H7 (cell line): ENCODE results near the gene TAS2R9. TPM values are rescaled to one million over a fixed set of nuclear protein-coding genes. Genes with fewer than 3 reads are reported as not detected.

Source experiments
- DNase-seq: peaks from one replicate; pipeline ENCODE4 v3.0.0; 2012
- H3K27me3 ChIP-seq: 2 replicates; pipeline ENCODE4 v1.6.0; 2011; ENCODE audit warnings: mild to moderate bottlenecking, low read length; ENCODE audit not compliant: control insufficient read depth, insufficient read depth
- H3K36me3 ChIP-seq: replicated peaks from 2 replicates; pipeline ENCODE4 v1.5.1; 2011; ENCODE audit warnings: low read length; ENCODE audit not compliant: control insufficient read depth, insufficient read depth
- H3K4me3 ChIP-seq: 2 replicates; pipeline ENCODE4 v1.5.1; 2011; ENCODE audit warnings: low read depth, mild to moderate bottlenecking, control low read depth, low read length, moderate library complexity; ENCODE audit not compliant: insufficient read depth
- total RNA-seq: library from RNA; depleted of rRNA; stranded (reverse); fragments of >200 nt; shearing (Covaris generic); gene quantifications from 2 replicates; pipeline ENCODE4 v1.2.3, GENCODE V29; 2014; rRNA removed

The TAS2R9 gene
- not detected in 2 replicates for total RNA-seq

GRCh38 chr12:10810068-10810467 is at the start of gene TAS2R9:
TSS of gene TAS2R9 (minus strand) at chr12:10810168. CDS start at chr12:10810075, 93 bp downstream.
- DNase-seq = no peak
- no peak within 1 kb of the TSS for H3K4me3 ChIP-seq
- H3K36me3 ChIP-seq = no peaks in the 10 kb centered on the region
- no peaks in the 10 kb centered on the region for H3K27me3 ChIP-seq

DNA sequence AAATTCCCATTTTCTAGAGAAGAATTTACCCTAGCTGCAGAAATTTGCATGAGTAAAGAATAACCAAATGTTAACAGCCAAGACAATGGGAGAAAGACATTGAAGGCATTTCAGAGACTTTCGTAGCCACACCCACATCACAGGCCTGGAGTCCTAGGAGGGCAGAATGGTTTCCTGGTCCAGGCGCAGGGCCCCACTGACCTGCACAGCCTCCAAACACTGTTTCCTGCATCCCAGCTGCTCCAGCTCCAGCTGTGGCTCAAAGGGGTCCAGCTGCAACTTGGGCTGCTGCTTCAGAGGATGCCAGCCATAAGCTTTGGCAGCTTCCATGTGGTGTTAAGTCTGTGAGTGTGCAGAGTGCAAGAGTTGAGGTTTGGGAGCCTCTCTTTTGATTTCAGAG is 45.8 kb upstream of the TAS2R9 start:
- Histone ChIP-seq H3K27me3 (no peaks in the 10 kb centered on the region), H3K4me3 (no peak overlapping the region), H3K36me3 (no peaks in the 10 kb centered on the region)
- DNase-seq = no peak

DNA sequence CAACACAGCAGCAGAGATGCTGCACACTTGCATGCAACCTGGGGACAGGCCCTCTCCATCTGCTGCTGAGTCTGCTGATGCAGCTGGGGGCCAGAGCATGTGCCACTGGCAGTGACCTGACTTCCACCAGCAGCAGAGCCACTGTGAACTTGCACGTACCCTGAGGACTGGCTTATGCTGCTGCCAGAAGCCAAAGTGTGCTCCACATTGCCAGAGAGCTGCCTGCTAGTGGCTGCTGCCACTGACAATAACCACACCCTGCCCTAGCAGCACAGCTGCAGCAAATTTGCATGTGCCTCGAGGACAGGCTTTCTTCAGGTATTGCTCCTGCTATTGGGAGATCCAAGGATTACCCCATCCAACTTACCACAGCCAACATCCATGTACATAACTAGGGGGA is 43.8 kb upstream of the TAS2R9 start:
- H3K36me3 ChIP-seq = no peaks in the 10 kb centered on the region
- no peak for DNase-seq
- no peak overlapping the region for H3K4me3 ChIP-seq
- no peaks in the 10 kb centered on the region for H3K27me3 ChIP-seq

DNA sequence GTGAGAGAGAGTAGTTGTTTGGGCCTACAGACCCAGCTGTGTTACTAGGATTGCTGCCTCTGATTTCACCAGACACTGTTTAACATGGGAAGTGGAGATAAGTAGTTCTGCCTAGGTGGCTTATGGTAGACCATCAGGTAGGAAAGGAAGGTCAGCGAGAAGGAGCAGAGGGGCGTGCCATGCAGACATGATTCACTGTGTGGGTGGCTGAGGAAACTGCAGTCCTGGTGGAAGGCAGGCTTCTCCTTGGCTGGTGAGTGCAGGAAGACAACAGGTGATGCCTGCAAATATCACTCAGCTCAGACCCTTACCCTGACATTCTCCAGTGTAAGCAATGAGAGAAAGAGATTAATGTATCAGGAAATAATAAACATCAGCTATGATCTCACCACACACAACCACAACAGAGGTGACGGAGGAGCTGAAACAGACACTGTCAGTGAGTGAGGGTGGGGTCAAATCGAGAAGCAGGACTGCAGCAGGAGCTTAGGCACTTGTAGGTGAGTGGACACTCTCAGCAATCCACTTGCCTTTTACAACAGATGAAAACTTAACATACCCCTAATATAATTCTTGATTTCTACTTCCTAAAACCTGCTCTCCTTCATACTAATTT is 41.4 kb upstream of the TAS2R9 start:
- DNase-seq = no peak
- Histone ChIP-seq H3K4me3 (no peak overlapping the region), H3K27me3 (no peaks in the 10 kb centered on the region), H3K36me3 (no peaks in the 10 kb centered on the region)

GRCh38 chr12:10849425-10849878 is 39.5 kb upstream of the TAS2R9 start, which contains the start of gene PRR4:
TSS of gene PRR4 (minus strand) at chr12:10849475. CDS start at chr12:10849437, 38 bp downstream.
- DNase-seq = no peak
- Histone ChIP-seq H3K27me3 (no peaks in the 10 kb centered on the region), H3K4me3 (no peak within 1 kb of the TSS), H3K36me3 (no peaks in the 10 kb centered on the region)

- no peaks in the 10 kb centered on the region for H3K27me3 ChIP-seq
- no peak overlapping the region for H3K4me3 ChIP-seq
- DNase-seq = no peak
- H3K36me3 ChIP-seq = no peaks in the 10 kb centered on the region
Observed at GRCh38 chr12:10847744-10848143, 37.8 kb upstream of the TAS2R9 start.

GRCh38 chr12:10842862-10843261 is 32.9 kb upstream of the TAS2R9 start:
- Histone ChIP-seq H3K4me3 (no peak overlapping the region), H3K36me3 (no peaks in the 10 kb centered on the region), H3K27me3 (no peaks in the 10 kb centered on the region)
- no peak for DNase-seq

GRCh38 chr12:10838461-10838860 is 28.5 kb upstream of the TAS2R9 start:
- Histone ChIP-seq H3K27me3 (no peaks in the 10 kb centered on the region), H3K4me3 (no peak overlapping the region), H3K36me3 (no peaks in the 10 kb centered on the region)
- no peak for DNase-seq

DNA sequence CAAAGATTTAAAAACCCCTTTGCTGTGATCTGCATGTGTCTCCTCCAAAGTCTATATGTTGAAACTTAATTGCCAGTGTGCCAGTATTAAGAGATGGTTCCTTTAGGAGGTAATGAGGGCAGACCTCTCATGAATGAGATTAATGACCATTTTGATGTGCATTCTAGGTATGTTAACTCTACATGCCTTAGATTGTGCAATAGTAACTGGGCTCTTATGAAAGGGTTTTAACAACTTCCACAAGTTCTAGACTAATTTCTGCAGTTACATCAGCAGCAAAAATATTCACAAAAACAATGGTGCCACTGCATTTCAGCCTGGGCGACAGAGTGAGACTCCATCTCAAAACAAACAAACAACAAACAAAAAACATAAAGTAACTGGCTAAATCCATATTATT is 20.0 kb upstream of the TAS2R9 start:
- DNase-seq = no peak
- H3K27me3 ChIP-seq = no peaks in the 10 kb centered on the region
- no peak overlapping the region for H3K4me3 ChIP-seq
- no peaks in the 10 kb centered on the region for H3K36me3 ChIP-seq

GRCh38 chr12:10826258-10826657 is 16.3 kb upstream of the TAS2R9 start, which contains the start of gene TAS2R10:
TSS of gene TAS2R10 (minus strand) at chr12:10826358. CDS start at chr12:10826269, 89 bp downstream.
- no peak for DNase-seq
- Histone ChIP-seq H3K4me3 (no peak within 1 kb of the TSS), H3K36me3 (no peaks in the 10 kb centered on the region), H3K27me3 (no peaks in the 10 kb centered on the region)

DNA sequence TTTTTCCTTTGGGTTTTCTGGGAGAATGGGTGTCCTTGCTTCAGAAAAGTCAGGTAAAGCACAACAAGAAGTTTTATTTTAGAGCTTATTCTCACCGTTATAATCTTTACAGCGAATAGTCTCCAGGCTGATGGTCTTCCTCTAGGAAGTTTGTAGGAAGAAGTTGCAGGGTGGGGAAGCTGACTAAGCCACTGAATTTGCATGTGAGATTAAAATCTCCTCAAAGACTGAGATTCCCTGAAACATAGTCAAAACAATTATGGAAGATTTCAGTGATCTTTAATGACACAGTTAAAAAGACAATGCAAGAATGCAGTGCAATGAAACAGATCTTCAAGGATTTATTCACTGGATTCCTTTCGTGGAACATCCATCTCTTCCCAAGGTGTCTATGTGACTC is 15.0 kb upstream of the TAS2R9 start:
- no peak for DNase-seq
- no peak overlapping the region for H3K4me3 ChIP-seq
- H3K27me3 ChIP-seq = no peaks in the 10 kb centered on the region
- H3K36me3 ChIP-seq = no peaks in the 10 kb centered on the region

- H3K27me3 ChIP-seq = no peaks in the 10 kb centered on the region
- no peaks in the 10 kb centered on the region for H3K36me3 ChIP-seq
- no peak overlapping the region for H3K4me3 ChIP-seq
- no peak for DNase-seq
Observed at GRCh38 chr12:10811883-10812536, 2.0 kb upstream of the TAS2R9 start.

- no peak within 1 kb of the TSS for H3K4me3 ChIP-seq
- no peak for DNase-seq
- H3K27me3 ChIP-seq = no peaks in the 10 kb centered on the region
- H3K36me3 ChIP-seq = no peaks in the 10 kb centered on the region
Observed at GRCh38 chr12:10807186-10807585, 2.8 kb downstream of the TAS2R9 start, which contains the start of gene TAS2R8. TSS of gene TAS2R8 (minus strand) at chr12:10807286. CDS start at chr12:10806980, 306 bp downstream.

- DNase-seq = no peak
- H3K36me3 ChIP-seq = no peaks in the 10 kb centered on the region
- H3K4me3 ChIP-seq = no peak within 1 kb of the TSS
- H3K27me3 ChIP-seq = no peaks in the 10 kb centered on the region
Observed at GRCh38 chr12:10802587-10802986, 7.4 kb downstream of the TAS2R9 start, which contains the start of gene TAS2R7. TSS of gene TAS2R7 (minus strand) at chr12:10802627. CDS start at chr12:10802570, 57 bp downstream.

DNA sequence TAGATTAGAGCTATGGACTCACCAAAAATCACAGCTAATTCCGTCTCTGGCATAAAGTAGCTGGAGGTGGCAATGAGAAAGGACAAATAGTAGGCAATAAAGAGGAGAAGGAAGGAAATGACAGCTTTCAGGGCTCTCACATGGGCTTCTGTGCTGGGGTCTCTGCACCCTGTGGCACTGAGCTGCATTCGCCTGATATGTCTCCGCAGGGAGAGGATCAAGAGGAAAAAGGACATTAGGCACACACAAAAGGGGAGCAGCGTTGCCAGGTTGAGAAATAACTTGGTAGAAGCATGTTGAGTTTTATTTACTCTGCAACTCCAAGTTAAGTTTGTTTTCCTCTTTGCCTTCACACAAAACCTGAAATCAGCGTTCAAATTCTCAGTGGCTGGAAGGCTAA is 8.2 kb downstream of the TAS2R9 start:
- H3K27me3 ChIP-seq = no peaks in the 10 kb centered on the region
- H3K4me3 ChIP-seq = no peak overlapping the region
- no peak for DNase-seq
- no peaks in the 10 kb centered on the region for H3K36me3 ChIP-seq
